HepG2 (cell line): ENCODE measurements around the gene ERICH3. TPM values are rescaled to one million over a fixed set of nuclear protein-coding genes. Genes with fewer than 3 reads are reported as not detected.

ENCODE experiments used
- ATAC-seq: fragments of 200-7000 bp; cut with Tn5 transposase; 3 replicates; pipeline ENCODE4 v1.9.1; 2020; ENCODE audit warnings: mild to moderate bottlenecking, moderate library complexity
- BruUV-seq: library from RNA; stranded (reverse); fragments of 400-500 nt; replicated peaks from 2 replicates; lab custom pipeline; 2021; lab: Mats Ljungman, UMichigan
- CTCF ChIA-PET: fragments of 300-600 bp; formaldehyde crosslinking; extraction: SDS; loops from one replicate; lab custom pipeline; 2021; ENCODE audit warnings: low total read pairs, inconsistent platforms, low intra/inter-chr PET ratio; lab: Yijun Ruan, JAX
- POLR2A ChIA-PET: fragments of 350-600 bp; sonication (Branson Sonifier 250); formaldehyde crosslinking; loops from one replicate; lab custom pipeline; 2020; ENCODE audit warnings: antibody characterized with exemption, inconsistent platforms; lab: Yijun Ruan, JAX
- DNase-seq: peaks from one replicate; pipeline ENCODE4 v3.0.0-alpha.2; 2015; ENCODE audit warnings: low spot score
- FAIRE-seq: peaks from 3 replicates; lab custom pipeline; 2011; peaks lifted over from hg19 to GRCh38; lab: Jason Lieb, UNC
- H2AFZ ChIP-seq: one replicate; pipeline ENCODE4 v1.6.1; 2011; ENCODE audit warnings: low read length, inconsistent platforms
- H3K27ac ChIP-seq: fragments of 300-600 bp; 3 replicates; pipeline ENCODE4 v1.8.0; 2011; ENCODE audit warnings: mixed run types, mild to moderate bottlenecking, mixed read lengths, low read length, inconsistent platforms; ENCODE audit not compliant: insufficient read depth; ENCODE audit errors: extremely low read length
- H3K27me3 ChIP-seq, 2 experiments: fragments of 200-600 bp in 1 of 2; 2 replicates in 1 of 2; 3 replicates in 1 of 2; pipeline versions ENCODE4 v1.6.0 to v1.8.0; 2011; ENCODE audit warnings: low read length in 2 of 2, mild to moderate bottlenecking in 2 of 2, moderate library complexity in 2 of 2, inconsistent platforms in 1 of 2; ENCODE audit not compliant: insufficient read depth in 2 of 2, control insufficient read depth in 1 of 2
- H3K36me3 ChIP-seq, 2 experiments: fragments of 200-600 bp in 1 of 2; replicated peaks in 1 of 2; 2 replicates in 1 of 2; 3 replicates in 1 of 2; pipeline versions ENCODE4 v1.5.1 to v1.8.0; 2011; ENCODE audit warnings: low read length in 2 of 2, inconsistent platforms in 1 of 2; ENCODE audit not compliant: insufficient read depth in 2 of 2, control insufficient read depth in 1 of 2
- H3K4me1 ChIP-seq: 2 replicates; pipeline ENCODE4 v1.5.1; 2012; ENCODE audit warnings: low read length, inconsistent platforms; ENCODE audit not compliant: insufficient read depth
- H3K4me2 ChIP-seq: 2 replicates; pipeline ENCODE4 v1.6.0; 2011; ENCODE audit warnings: low read depth, low read length, inconsistent platforms
- H3K4me3 ChIP-seq, 3 experiments: fragments of 200-600 bp in 1 of 3; sonication (generic), shearing (Covaris generic) in 1 of 3; replicated peaks in 1 of 3; 2 replicates each; pipeline ENCODE4 v1.5.1; 2011 to 2016; ENCODE audit warnings: low read length in 3 of 3, inconsistent platforms in 2 of 3, low read depth in 2 of 3, mild to moderate bottlenecking in 2 of 3, control low read depth in 1 of 3, mixed read lengths in 1 of 3; ENCODE audit not compliant: insufficient read depth in 1 of 3
- H3K79me2 ChIP-seq: one replicate; pipeline ENCODE4 v1.6.1; 2011; ENCODE audit warnings: low read length, inconsistent platforms; ENCODE audit not compliant: insufficient read depth
- H3K9ac ChIP-seq: 2 replicates; pipeline ENCODE4 v1.6.0; 2011; ENCODE audit warnings: mild to moderate bottlenecking, low read depth, low read length, inconsistent platforms; ENCODE audit not compliant: insufficient read depth
- H3K9me3 ChIP-seq: 2 replicates; pipeline ENCODE4 v1.5.1; 2012; ENCODE audit warnings: mild to moderate bottlenecking, low read length
- H4K20me1 ChIP-seq: 2 replicates; pipeline ENCODE4 v1.6.0; 2011; ENCODE audit warnings: inconsistent platforms, mild to moderate bottlenecking, low read length, moderate library complexity; ENCODE audit not compliant: insufficient read depth
- ATRX ChIP-seq: sonication (generic); formaldehyde crosslinking; IDR thresholded peaks from 2 replicates; pipeline ENCODE4 v1.4.0; 2020; ENCODE audit warnings: missing genetic modification reagents, borderline replicate concordance
- CAMTA2 ChIP-seq: sonication (generic); formaldehyde crosslinking; IDR thresholded peaks from 2 replicates; pipeline ENCODE4 v1.4.0; 2020; ENCODE audit warnings: mild to moderate bottlenecking, missing genetic modification reagents, borderline replicate concordance
- CENPX ChIP-seq: sonication (generic); formaldehyde crosslinking; IDR thresholded peaks from 2 replicates; pipeline ENCODE4 v1.9.0; 2021; ENCODE audit warnings: mild to moderate bottlenecking, missing genetic modification reagents, moderate library complexity
- HCFC1 ChIP-seq: fragments of 150-350 bp; IDR thresholded peaks from 2 replicates; pipeline ENCODE4 v1.6.1; 2014; ENCODE audit warnings: low read depth, low read length
- HDAC1 ChIP-seq: sonication (generic); formaldehyde crosslinking; IDR thresholded peaks from 2 replicates; pipeline ENCODE4 v1.5.1; 2020; ENCODE audit warnings: mild to moderate bottlenecking, missing genetic modification reagents
- HOXD1 ChIP-seq: sonication (generic); formaldehyde crosslinking; IDR thresholded peaks from 2 replicates; pipeline ENCODE4 v1.5.0; 2020; ENCODE audit warnings: missing genetic modification reagents
- POGZ ChIP-seq: sonication (generic); formaldehyde crosslinking; IDR thresholded peaks from 2 replicates; pipeline ENCODE4 v1.4.0; 2020; ENCODE audit warnings: mild to moderate bottlenecking, missing genetic modification reagents
- SATB2 ChIP-seq: sonication (generic); formaldehyde crosslinking; IDR thresholded peaks from 2 replicates; pipeline ENCODE4 v1.5.0; 2020; ENCODE audit warnings: missing genetic modification reagents
- ZNF101 ChIP-seq: sonication (generic); formaldehyde crosslinking; IDR thresholded peaks from 2 replicates; pipeline ENCODE4 v1.4.0; 2020; ENCODE audit warnings: mild to moderate bottlenecking, low read depth, missing genetic modification reagents, borderline replicate concordance
- ZNF552 ChIP-seq: sonication (generic); formaldehyde crosslinking; IDR thresholded peaks from 2 replicates; pipeline ENCODE4 v1.9.0; 2022; ENCODE audit warnings: missing genetic modification reagents, mild to moderate bottlenecking, borderline replicate concordance
- ZNF629 ChIP-seq: sonication (generic); formaldehyde crosslinking; conservative IDR thresholded peaks from 2 replicates; pipeline ENCODE4 v1.5.0; 2020; ENCODE audit warnings: missing genetic modification reagents
- WGBS: methylation state at CpG from one replicate; pipeline ENCODE4 v1.1.6; 2017; ENCODE audit warnings: low lambda C conversion rate; 5-methylcytosine and 5-hydroxymethylcytosine counted together
- in situ Hi-C: cut with HindIII; loops from 2 replicates; pipeline ENCODE4 v1.10.0; 2017; ENCODE audit warnings: low pct_unique_long_range_greater_than_20kb; ENCODE audit not compliant: extremely low pct_ligation_motif_present
- intact Hi-C: fragments of 100-400 bp; cut with micrococcal nuclease; formaldehyde crosslinking; loops from one replicate; pipeline ENCODE4 v1.10.0; 2022; ENCODE audit not compliant: unreplicated experiment
- polyA plus RNA-seq, 8 experiments: library from polyadenylated mRNA; depleted of rRNA in 3 of 8; stranded (reverse) in 7 of 8; unstranded in 1 of 8; fragments of >200 nt; fragmentation: Illumina TruSeq in 4 of 8; extraction: Trizol in 4 of 8; gene quantifications; 2 replicates each; pipeline versions ENCODE4 v1.2.1 to v1.2.3, GENCODE V29; 2011 to 2016; ENCODE audit warnings: low read depth in 4 of 8, missing spikeins in 1 of 8, mixed read lengths in 1 of 8; ENCODE audit not compliant: insufficient read depth in 1 of 8
- total RNA-seq, 5 experiments: library from RNA; depleted of rRNA; stranded (reverse); fragments of >200 nt; fragmentation: Illumina TruSeq; extraction: Trizol; gene quantifications; 2 replicates each; pipeline ENCODE4 v1.2.3, GENCODE V29; 2016; ENCODE audit warnings: low read depth in 1 of 5
- TF ChIP-seq, protein P1 (sequence below): sonication (generic); formaldehyde crosslinking; IDR thresholded peaks from 2 replicates; pipeline ENCODE4 v1.9.0; 2022; ENCODE audit warnings: low read depth, missing genetic modification reagents
- TF ChIP-seq, protein P2 (sequence below): sonication (generic); formaldehyde crosslinking; IDR thresholded peaks from 2 replicates; pipeline ENCODE4 v1.4.0; 2020; ENCODE audit warnings: mild to moderate bottlenecking, missing genetic modification reagents

The ERICH3 gene
- total and polyA plus RNA-seq, 2 of the 13 experiments (the other 11 are each of a cell fraction or from before 2014, with no cell fraction given): 0.03 TPM; not detected in 1

DNA sequence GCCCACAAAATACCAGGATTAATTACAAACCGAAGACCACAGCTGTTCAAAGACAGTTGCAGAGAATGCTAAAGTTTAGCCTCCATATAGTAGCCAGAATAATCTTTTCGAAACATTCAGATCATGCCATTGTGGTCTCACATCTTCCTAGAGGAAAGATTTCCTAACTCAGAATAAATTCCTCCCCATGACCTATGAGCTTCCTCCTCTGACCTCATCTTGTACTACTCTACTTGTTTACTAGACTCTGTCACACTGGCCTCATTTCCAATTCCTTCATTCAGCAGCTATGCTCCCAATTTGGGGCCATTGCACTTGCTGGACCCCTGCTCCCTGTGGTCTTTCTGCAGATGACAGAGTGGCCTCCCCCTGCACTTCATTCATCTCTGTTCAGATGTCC lies 89.4 kb downstream of the ERICH3 start:
- intact Hi-C loops (no loop called here), in situ Hi-C loops (no loop called here)
- WGBS: 4% methylated on average over 2 of the region's 2 CpGs
- Histone ChIP-seq H2AFZ (no peak overlapping the region), H3K79me2 (no peaks in the 10 kb centered on the region), H4K20me1 (no peaks in the 10 kb centered on the region), H3K27me3 (no peaks in the 10 kb centered on the region), H3K27ac (no peak overlapping the region), H3K4me3 (no peak overlapping the region), H3K9me3 (no peaks in the 10 kb centered on the region), H3K36me3 (no peaks in the 10 kb centered on the region), H3K4me2 (no peak overlapping the region), H3K9ac (no peak overlapping the region), H3K4me1 (no peaks in the 10 kb centered on the region)
- no peak for DNase-seq
- no TSS peak for BruUV-seq
- no peak for ATAC-seq
- POLR2A ChIA-PET: no interaction called here
- FAIRE-seq: no peak
- TF ChIP-seq ZNF101 (CRISPR knock-in tag) (no peak), POGZ (CRISPR knock-in tag) (no peak), CENPX (no peak), ZNF552 (CRISPR knock-in tag) (no peak), ZNF629 (CRISPR knock-in tag) (no peak)
- CTCF ChIA-PET: no interaction called here

DNA sequence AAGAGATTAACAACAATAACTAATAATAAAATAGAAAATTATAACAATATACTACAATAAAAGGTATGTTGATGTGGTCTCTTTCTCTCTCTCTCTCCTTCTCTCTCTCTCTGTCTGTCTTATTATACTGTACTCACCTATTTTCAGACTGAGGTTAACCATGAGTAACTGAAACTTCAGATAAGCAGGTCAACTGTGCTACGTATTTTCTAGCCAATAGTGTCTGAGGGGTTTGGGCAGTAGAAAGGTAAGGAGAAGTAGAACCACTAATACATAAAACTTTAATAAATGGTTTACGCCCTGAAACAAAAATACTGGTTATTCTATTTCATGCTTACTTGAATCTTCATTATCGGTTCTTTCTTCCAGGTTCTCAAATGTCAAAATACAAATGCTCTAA lies 90.2 kb downstream of the ERICH3 start:
- no peaks in the 10 kb centered on the region for H3K4me1 ChIP-seq
- no peak overlapping the region for H3K4me3 ChIP-seq
- no peaks in the 10 kb centered on the region for H3K36me3 ChIP-seq
- DNase-seq (no peak), ATAC-seq (no peak), FAIRE-seq (no peak)
- no peak overlapping the region for H3K9ac ChIP-seq
- in situ Hi-C loops: no loop called here
- H3K4me2 ChIP-seq: no peak overlapping the region
- H3K79me2 ChIP-seq: no peaks in the 10 kb centered on the region
- WGBS: 30% methylated on average over 3 of the region's 3 CpGs
- CTCF ChIA-PET: no interaction called here
- intact Hi-C loops: no loop called here
- H3K9me3 ChIP-seq: no peaks in the 10 kb centered on the region
- TF ChIP-seq, protein P1, sequence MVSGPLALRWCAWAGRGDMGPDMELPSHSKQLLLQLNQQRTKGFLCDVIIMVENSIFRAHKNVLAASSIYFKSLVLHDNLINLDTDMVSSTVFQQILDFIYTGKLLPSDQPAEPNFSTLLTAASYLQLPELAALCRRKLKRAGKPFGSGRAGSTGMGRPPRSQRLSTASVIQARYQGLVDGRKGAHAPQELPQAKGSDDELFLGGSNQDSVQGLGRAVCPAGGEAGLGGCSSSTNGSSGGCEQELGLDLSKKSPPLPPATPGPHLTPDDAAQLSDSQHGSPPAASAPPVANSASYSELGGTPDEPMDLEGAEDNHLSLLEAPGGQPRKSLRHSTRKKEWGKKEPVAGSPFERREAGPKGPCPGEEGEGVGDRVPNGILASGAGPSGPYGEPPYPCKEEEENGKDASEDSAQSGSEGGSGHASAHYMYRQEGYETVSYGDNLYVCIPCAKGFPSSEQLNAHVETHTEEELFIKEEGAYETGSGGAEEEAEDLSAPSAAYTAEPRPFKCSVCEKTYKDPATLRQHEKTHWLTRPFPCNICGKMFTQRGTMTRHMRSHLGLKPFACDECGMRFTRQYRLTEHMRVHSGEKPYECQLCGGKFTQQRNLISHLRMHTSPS: no peak
- TF ChIP-seq SATB2 (CRISPR knock-in tag): no peak
- TF ChIP-seq ATRX (CRISPR knock-in tag): no peak
- TF ChIP-seq HDAC1 (CRISPR knock-in tag): no peak
- TF ChIP-seq HOXD1 (CRISPR knock-in tag): no peak
- TF ChIP-seq HCFC1: no peak
- TF ChIP-seq CAMTA2: no peak
- TF ChIP-seq, protein P2, sequence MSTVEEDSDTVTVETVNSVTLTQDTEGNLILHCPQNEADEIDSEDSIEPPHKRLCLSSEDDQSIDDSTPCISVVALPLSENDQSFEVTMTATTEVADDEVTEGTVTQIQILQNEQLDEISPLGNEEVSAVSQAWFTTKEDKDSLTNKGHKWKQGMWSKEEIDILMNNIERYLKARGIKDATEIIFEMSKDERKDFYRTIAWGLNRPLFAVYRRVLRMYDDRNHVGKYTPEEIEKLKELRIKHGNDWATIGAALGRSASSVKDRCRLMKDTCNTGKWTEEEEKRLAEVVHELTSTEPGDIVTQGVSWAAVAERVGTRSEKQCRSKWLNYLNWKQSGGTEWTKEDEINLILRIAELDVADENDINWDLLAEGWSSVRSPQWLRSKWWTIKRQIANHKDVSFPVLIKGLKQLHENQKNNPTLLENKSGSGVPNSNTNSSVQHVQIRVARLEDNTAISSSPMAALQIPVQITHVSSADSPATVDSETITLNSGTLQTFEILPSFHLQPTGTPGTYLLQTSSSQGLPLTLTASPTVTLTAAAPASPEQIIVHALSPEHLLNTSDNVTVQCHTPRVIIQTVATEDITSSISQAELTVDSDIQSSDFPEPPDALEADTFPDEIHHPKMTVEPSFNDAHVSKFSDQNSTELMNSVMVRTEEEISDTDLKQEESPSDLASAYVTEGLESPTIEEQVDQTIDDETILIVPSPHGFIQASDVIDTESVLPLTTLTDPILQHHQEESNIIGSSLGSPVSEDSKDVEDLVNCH (CRISPR knock-in tag): no peak
- TF ChIP-seq, all 625 proteins: peak for 0
- Histone ChIP-seq H2AFZ (no peak overlapping the region), H4K20me1 (no peaks in the 10 kb centered on the region), H3K27me3 (no peaks in the 10 kb centered on the region), H3K27ac (no peak overlapping the region)
- POLR2A ChIA-PET: no interaction called here
- BruUV-seq: no TSS peak
